Endothelial cell of umbilical vein (primary cell): ENCODE results near the gene DOCK6. TPM values are rescaled to one million over a fixed set of nuclear protein-coding genes. Genes with fewer than 3 reads are reported as not detected.

Experiments
- BruUV-seq: library from RNA; stranded (reverse); fragments of 400-500 nt; replicated peaks from 2 replicates; lab custom pipeline; 2021; lab: Mats Ljungman, UMichigan
- CTCF ChIA-PET: fragments of 300-600, 350-600 bp; sonication (Branson Sonifier 250); formaldehyde crosslinking; loops from one replicate; lab custom pipeline; 2021; ENCODE audit warnings: antibody characterized with exemption, inconsistent platforms; lab: Charles Lee
- POLR2A ChIA-PET: fragments of 300-600, 350-600 bp; sonication (Branson Sonifier 250); formaldehyde crosslinking; loops from one replicate; lab custom pipeline; 2021; ENCODE audit warnings: antibody characterized with exemption, inconsistent platforms; lab: Charles Lee
- DNase-seq: peaks from one replicate; pipeline ENCODE4 v3.0.0-alpha.2; 2011; ENCODE audit warnings: low read depth, low spot score
- FAIRE-seq: peaks from 2 replicates; lab custom pipeline; 2011; peaks lifted over from hg19 to GRCh38; lab: Jason Lieb, UNC
- H2AFZ ChIP-seq: 2 replicates; pipeline ENCODE4 v1.6.0; 2012; ENCODE audit warnings: low read depth, low read length, control low read depth, inconsistent platforms
- H3K27ac ChIP-seq: 2 replicates; pipeline ENCODE4 v1.5.1; 2011; ENCODE audit warnings: low read depth, mild to moderate bottlenecking, control low read depth, low read length, moderate library complexity; ENCODE audit not compliant: insufficient read depth
- H3K27me3 ChIP-seq, 2 experiments: 2 replicates each; pipeline versions ENCODE4 v1.6.0 to v1.6.1; 2011; ENCODE audit warnings: low read length in 2 of 2, mixed read lengths in 1 of 2; ENCODE audit not compliant: control insufficient read depth in 2 of 2, insufficient read depth in 2 of 2
- H3K36me3 ChIP-seq, 2 experiments: 2 replicates in 1 of 2; 3 replicates in 1 of 2; pipeline ENCODE4 v1.5.1; 2011; ENCODE audit warnings: low read length in 2 of 2, mild to moderate bottlenecking in 1 of 2, moderate library complexity in 1 of 2; ENCODE audit not compliant: control insufficient read depth in 2 of 2, insufficient read depth in 2 of 2; ENCODE audit errors: extremely low read depth in 1 of 2
- H3K4me1 ChIP-seq: 3 replicates; pipeline ENCODE4 v1.5.1; 2011; ENCODE audit warnings: mild to moderate bottlenecking, low read length; ENCODE audit not compliant: control insufficient read depth, insufficient read depth; ENCODE audit errors: extremely low read depth
- H3K4me2 ChIP-seq: 2 replicates; pipeline ENCODE4 v1.6.1; 2011; ENCODE audit warnings: low read length, control low read depth, mixed read lengths; ENCODE audit not compliant: insufficient read depth
- H3K4me3 ChIP-seq, 3 experiments: fragments of 200-600 bp in 1 of 3; sonication (generic), shearing (Covaris generic) in 1 of 3; replicated peaks in 1 of 3; 2 replicates each; pipeline ENCODE4 v1.5.1; 2011 to 2016; ENCODE audit warnings: control low read depth in 3 of 3, low read length in 3 of 3, mild to moderate bottlenecking in 2 of 3, inconsistent platforms in 1 of 3, low read depth in 1 of 3, moderate library complexity in 1 of 3; ENCODE audit not compliant: insufficient read depth in 1 of 3
- H3K79me2 ChIP-seq: 2 replicates; pipeline ENCODE4 v1.6.0; 2012; ENCODE audit warnings: low read length, inconsistent platforms; ENCODE audit not compliant: control insufficient read depth, insufficient read depth
- H3K9ac ChIP-seq: replicated peaks from 2 replicates; pipeline ENCODE3; 2011; ENCODE audit warnings: low read length, control low read depth; ENCODE audit not compliant: insufficient read depth; ENCODE audit errors: extremely low read depth
- H3K9me1 ChIP-seq: replicated peaks from 3 replicates; pipeline ENCODE4 v1.6.0; 2011; ENCODE audit warnings: mild to moderate bottlenecking, low read length; ENCODE audit not compliant: control insufficient read depth, insufficient read depth; ENCODE audit errors: extremely low read depth
- H3K9me3 ChIP-seq: replicated peaks from 2 replicates; pipeline ENCODE4 v1.5.1; 2012; ENCODE audit warnings: low read length, inconsistent platforms; ENCODE audit not compliant: control insufficient read depth, insufficient read depth
- H4K20me1 ChIP-seq: replicated peaks from 2 replicates; pipeline ENCODE3; 2011; ENCODE audit warnings: mild to moderate bottlenecking, low read length; ENCODE audit not compliant: control insufficient read depth, insufficient read depth; ENCODE audit errors: extremely low read depth
- CTCF ChIP-seq, 2 donors: IDR thresholded peaks; 1 replicate in 1 of 2; 2 replicates in 1 of 2; pipeline ENCODE4 v1.5.1; 2011; ENCODE audit warnings: low read length in 2 of 2, mild to moderate bottlenecking in 2 of 2, moderate library complexity in 2 of 2, control low read depth in 1 of 2, inconsistent platforms in 1 of 2, low read depth in 1 of 2; ENCODE audit not compliant: insufficient read depth in 1 of 2; ENCODE audit errors: extremely low read depth in 1 of 2
- EZH2 ChIP-seq: IDR thresholded peaks from 2 replicates; pipeline ENCODE4 v1.6.1; 2012; ENCODE audit warnings: borderline replicate concordance, low read depth, mild to moderate bottlenecking, moderate library complexity, low read length, inconsistent platforms; ENCODE audit not compliant: severe bottlenecking
- FOS ChIP-seq: IDR thresholded peaks from 2 replicates; pipeline ENCODE4 v1.6.1; 2011; ENCODE audit warnings: mild to moderate bottlenecking, low read length, moderate library complexity, borderline replicate concordance; ENCODE audit not compliant: insufficient read depth
- GATA2 ChIP-seq: IDR thresholded peaks from 2 replicates; pipeline ENCODE4 v1.7.0; 2011; ENCODE audit warnings: low read depth, mild to moderate bottlenecking, moderate library complexity, mixed read lengths, low read length; ENCODE audit not compliant: insufficient read length, insufficient read depth
- JUN ChIP-seq: IDR thresholded peaks from 2 replicates; pipeline ENCODE4 v1.6.1; 2011; ENCODE audit warnings: borderline replicate concordance, low read depth; ENCODE audit not compliant: insufficient read length, insufficient read depth
- MAX ChIP-seq: IDR thresholded peaks from 2 replicates; pipeline ENCODE4 v1.6.1; 2011; ENCODE audit not compliant: insufficient read depth, insufficient read length
- MYC ChIP-seq: IDR thresholded peaks from one replicate; pipeline ENCODE4 v1.6.1; 2011; ENCODE audit warnings: mild to moderate bottlenecking, low read depth, low read length
- POLR2A ChIP-seq: IDR thresholded peaks from 2 replicates; pipeline ENCODE4 v1.6.1; 2012; ENCODE audit warnings: low read depth, mild to moderate bottlenecking, control low read depth, low read length
- POLR2AphosphoS5 ChIP-seq: IDR thresholded peaks from 2 replicates; pipeline ENCODE4 v1.6.1; 2012; ENCODE audit warnings: low read depth, mild to moderate bottlenecking, control low read depth, low read length, moderate library complexity; ENCODE audit not compliant: insufficient read depth
- dilution Hi-C: fragments of 300-500 bp; cut with MboI; formaldehyde crosslinking; loops from one replicate; pipeline ENCODE4 v1.15.0; 2019; ENCODE audit warnings: low sequenced_read_pairs; ENCODE audit not compliant: extremely low pct_ligation_motif_present
- intact Hi-C: fragments of 100-400 bp; cut with micrococcal nuclease; formaldehyde crosslinking; loops from one replicate; pipeline ENCODE4 v1.10.0; 2022
- polyA plus RNA-seq, 4 experiments: library from polyadenylated mRNA; depleted of rRNA in 3 of 4; stranded (reverse) in 3 of 4; unstranded in 1 of 4; fragments of >200 nt; gene quantifications; 2 replicates each; pipeline versions ENCODE4 v1.2.1 to v1.2.3, GENCODE V29; 2011 to 2012; ENCODE audit warnings: missing spikeins in 1 of 4
- total RNA-seq: library from RNA; stranded (reverse); gene quantifications from 2 replicates; pipeline ENCODE4 v1.2.3, GENCODE V29; 2021

The DOCK6 gene
- total and polyA plus RNA-seq, 2 donors (not counting 3 experiments of a cell fraction or from before 2014, with no cell fraction given): 126 to 334 TPM

GRCh38 chr19:11274533-11275086 is 12.3 kb upstream of the DOCK6 start:
- no peak for FAIRE-seq
- H3K36me3 ChIP-seq: no peaks in the 10 kb centered on the region
- dilution Hi-C loops: no loop called here
- intact Hi-C loops: no loop called here
- no peaks in the 10 kb centered on the region for H4K20me1 ChIP-seq
- no peaks in the 10 kb centered on the region for H3K9me3 ChIP-seq
- no peak overlapping the region for H3K4me3 ChIP-seq
- TF ChIP-seq MYC (no peak), POLR2AphosphoS5 (no peak), GATA2 (no peak), EZH2 (no peak), JUN (no peak), POLR2A (no peak), FOS (no peak), MAX (no peak), CTCF (IDR thresholded peaks at IDR 0.05; ENCODE audit: extremely low read depth in 1 of 2, insufficient read depth in 1 of 2, low read depth in 1 of 2, low read length in 2 of 2) (no peak)
- H2AFZ ChIP-seq: no peak overlapping the region
- H3K79me2 ChIP-seq: no peaks in the 10 kb centered on the region
- CTCF ChIA-PET: interaction anchor here (0.7 to 3.1 kb wide), 3 partner anchors 12 to 161 kb away, joined by 3 to 17 read pairs (median 4); partner anchors contain the start of gene PRKCSH
- DNase-seq: no peak
- POLR2A ChIA-PET: interaction anchor here (0.6 to 1.1 kb wide), 2 partner anchors 19 to 171 kb away, joined by 3 to 8 read pairs; no protein-coding TSS in a partner anchor
- no peak overlapping the region for H3K27ac ChIP-seq
- BruUV-seq: no TSS peak
- peaks cover 14% of the 10 kb centered on the region for H3K4me1 ChIP-seq
- no peak overlapping the region for H3K9ac ChIP-seq
- H3K27me3 ChIP-seq: no peaks in the 10 kb centered on the region
- H3K9me1 ChIP-seq: no peaks in the 10 kb centered on the region
- H3K4me2 ChIP-seq: no peak overlapping the region
